Trophoblast cell (in vitro differentiated cells and primary cell): ENCODE results near the gene GUSB.

Experiments used
- DNase-seq, 2 donors: peaks; one replicate each; pipeline ENCODE4 v3.0.0-alpha.2; 2016
- H2AFZ ChIP-seq: 2 replicates; pipeline ENCODE4 v1.6.1; 2013; ENCODE audit warnings: low read length, moderate library complexity, mild to moderate bottlenecking; ENCODE audit not compliant: insufficient read depth, poor library complexity
- H2AK5ac ChIP-seq: 2 replicates; pipeline ENCODE4 v1.6.1; 2013; ENCODE audit warnings: mild to moderate bottlenecking, low read length
- H2BK120ac ChIP-seq: 2 replicates; pipeline ENCODE4 v1.6.1; 2013; ENCODE audit warnings: low read length, mild to moderate bottlenecking, moderate library complexity; ENCODE audit not compliant: insufficient read depth, poor library complexity
- H2BK12ac ChIP-seq: 2 replicates; pipeline ENCODE4 v1.6.1; 2013; ENCODE audit warnings: mild to moderate bottlenecking, low read length, moderate library complexity
- H2BK5ac ChIP-seq: 2 replicates; pipeline ENCODE4 v1.6.1; 2013; ENCODE audit warnings: low read length, low read depth, moderate library complexity, mild to moderate bottlenecking; ENCODE audit not compliant: poor library complexity
- H3K14ac ChIP-seq: 2 replicates; pipeline ENCODE4 v1.6.1; 2013; ENCODE audit warnings: mild to moderate bottlenecking, low read length
- H3K18ac ChIP-seq: 2 replicates; pipeline ENCODE4 v1.6.1; 2013; ENCODE audit warnings: mild to moderate bottlenecking, low read length
- H3K23ac ChIP-seq: 2 replicates; pipeline ENCODE4 v1.6.1; 2013; ENCODE audit warnings: low read length
- H3K27ac ChIP-seq: 2 replicates; pipeline ENCODE4 v1.5.1; 2013; ENCODE audit warnings: low read depth, mild to moderate bottlenecking, inconsistent platforms, low read length, moderate library complexity
- H3K27me3 ChIP-seq: 2 replicates; pipeline ENCODE4 v1.6.1; 2013; ENCODE audit warnings: inconsistent platforms, mild to moderate bottlenecking, low read length, moderate library complexity; ENCODE audit not compliant: insufficient read depth
- H3K36me3 ChIP-seq, 2 experiments: 1 replicate in 1 of 2; 2 replicates in 1 of 2; pipeline ENCODE4 v1.6.1; 2013; ENCODE audit warnings: low read length in 2 of 2, mild to moderate bottlenecking in 2 of 2, moderate library complexity in 1 of 2; ENCODE audit not compliant: insufficient read depth in 2 of 2, control insufficient read depth in 1 of 2
- H3K4ac ChIP-seq: 2 replicates; pipeline ENCODE4 v1.6.1; 2013; ENCODE audit warnings: low read depth, mild to moderate bottlenecking, low read length, moderate library complexity
- H3K4me1 ChIP-seq, 2 experiments: 1 replicate in 1 of 2; 2 replicates in 1 of 2; pipeline ENCODE4 v1.6.1; 2013; ENCODE audit warnings: low read length in 2 of 2, mild to moderate bottlenecking in 2 of 2, moderate library complexity in 1 of 2; ENCODE audit not compliant: insufficient read depth in 2 of 2, control insufficient read depth in 1 of 2
- H3K4me2 ChIP-seq: 2 replicates; pipeline ENCODE4 v1.6.1; 2013; ENCODE audit warnings: inconsistent platforms, mild to moderate bottlenecking, low read length, moderate library complexity
- H3K4me3 ChIP-seq: 2 replicates; pipeline ENCODE4 v1.5.1; 2013; ENCODE audit warnings: mild to moderate bottlenecking, low read depth, low read length, inconsistent platforms
- H3K79me1 ChIP-seq: one replicate; pipeline ENCODE4 v1.6.1; 2013; ENCODE audit warnings: low read length
- H3K79me2 ChIP-seq: 2 replicates; pipeline ENCODE4 v1.6.1; 2013; ENCODE audit warnings: low read length, mild to moderate bottlenecking; ENCODE audit not compliant: control insufficient read depth, insufficient read depth, poor library complexity
- H3K9ac ChIP-seq: 2 replicates; pipeline ENCODE4 v1.6.1; 2013; ENCODE audit warnings: mild to moderate bottlenecking, low read length
- H3K9me3 ChIP-seq: 2 replicates; pipeline ENCODE4 v1.6.1; 2013; ENCODE audit warnings: low read depth, mild to moderate bottlenecking, control low read depth, inconsistent platforms, low read length; ENCODE audit not compliant: insufficient read depth
- H4K12ac ChIP-seq: 2 replicates; pipeline ENCODE4 v1.6.1; 2013; ENCODE audit warnings: low read depth, mild to moderate bottlenecking, low read length, moderate library complexity
- H4K8ac ChIP-seq: 2 replicates; pipeline ENCODE4 v1.6.1; 2013; ENCODE audit warnings: low read depth, mild to moderate bottlenecking, low read length, moderate library complexity
- H4K91ac ChIP-seq: one replicate; pipeline ENCODE4 v1.6.1; 2013; ENCODE audit warnings: low read depth, mild to moderate bottlenecking, low read length, moderate library complexity
- WGBS: extraction: QIAGEN DNeasy Blood & Tissue Kit; methylation state at CpG from one replicate; pipeline ENCODE4 v1.1.7; 2013; ENCODE audit warnings: missing lambda C conversion rate; ENCODE audit not compliant: insufficient read length, insufficient coverage; ENCODE audit errors: extremely low coverage; 5-methylcytosine and 5-hydroxymethylcytosine counted together

Gene GUSB

DNA sequence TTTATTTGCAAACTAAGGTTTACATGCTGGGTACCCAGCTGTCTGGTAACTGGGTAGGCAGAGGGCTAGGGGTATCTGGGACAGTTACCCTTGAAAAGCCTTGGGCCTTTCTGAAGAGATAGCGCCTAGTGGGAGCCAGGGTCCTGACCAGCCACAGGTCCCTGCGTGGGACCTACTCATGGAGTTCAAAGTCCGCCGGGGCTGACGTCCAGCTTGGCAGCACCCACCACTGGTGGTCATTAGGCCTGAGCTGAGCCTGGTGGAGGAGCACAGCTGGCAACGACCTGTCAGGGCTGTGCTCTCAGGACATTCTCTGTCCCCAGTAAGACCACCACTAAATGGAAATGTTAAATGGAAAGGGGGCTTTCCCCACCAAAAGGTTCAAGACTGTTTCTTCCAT is 20.0 kb downstream of the GUSB start:
- Histone ChIP-seq H3K27me3 (no peaks in the 10 kb centered on the region), H3K9me3 (no peaks in the 10 kb centered on the region), H3K4me1 (no peaks in the 10 kb centered on the region), H2AK5ac (no peak overlapping the region), H3K23ac (no peak overlapping the region), H3K27ac (no peak overlapping the region), H3K79me1 (no peaks in the 10 kb centered on the region), H4K8ac (no peak overlapping the region), H3K36me3 (peaks cover 43 to 52% of the 10 kb centered on the region in 2 experiments), H4K91ac (no peak overlapping the region), H3K4me3 (no peak overlapping the region), H3K14ac (no peak overlapping the region), H3K4ac (no peak overlapping the region), H3K79me2 (no peaks in the 10 kb centered on the region), H2BK12ac (no peak overlapping the region), H2AFZ (no peak overlapping the region), H2BK5ac (no peak overlapping the region), H2BK120ac (no peak overlapping the region), H3K18ac (no peak overlapping the region), H3K4me2 (no peak overlapping the region), H4K12ac (no peak overlapping the region), H3K9ac (no peak overlapping the region)
- no CpG with 5 or more reads among the region's 6 CpGs for WGBS
- no peak for DNase-seq

DNA sequence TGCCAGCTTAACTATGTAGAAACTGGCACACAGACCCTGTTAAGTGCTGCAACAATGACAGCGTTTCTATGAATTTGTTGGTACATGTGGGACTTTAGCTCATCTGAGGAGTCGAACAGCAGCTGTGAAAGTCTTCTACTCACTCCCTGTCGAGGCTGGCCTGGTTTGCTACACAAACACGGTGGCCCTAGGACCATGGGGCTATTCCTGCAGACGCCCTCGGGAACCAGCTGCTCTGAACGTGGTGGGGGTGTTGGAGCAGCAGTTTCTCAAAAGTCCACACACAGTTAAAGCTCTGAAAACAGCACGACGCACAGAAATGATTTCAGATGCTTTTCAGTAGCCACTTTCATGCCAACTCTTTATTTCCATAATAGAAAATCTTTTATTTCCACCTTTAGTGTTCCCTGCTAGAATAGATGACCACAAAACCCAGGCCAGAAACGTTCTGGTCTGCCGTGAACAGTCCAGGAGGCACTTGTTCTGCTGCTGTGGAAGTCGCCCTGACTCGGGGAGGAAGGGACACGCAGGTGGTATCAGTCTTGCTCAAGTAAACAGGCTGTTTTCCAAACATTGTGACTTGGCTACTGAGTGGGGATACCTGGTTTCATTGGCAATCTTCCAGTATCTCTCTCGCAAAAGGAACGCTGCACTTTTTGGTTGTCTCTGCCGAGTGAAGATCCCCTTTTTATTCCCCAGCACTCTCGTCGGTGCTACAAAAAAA is 21.5 kb downstream of the GUSB start:
- Histone ChIP-seq H3K9me3 (no peaks in the 10 kb centered on the region), H3K4ac (no peak overlapping the region), H3K27ac (no peak overlapping the region), H3K79me2 (no peaks in the 10 kb centered on the region), H3K27me3 (no peaks in the 10 kb centered on the region), H2BK120ac (no peak overlapping the region), H2BK12ac (no peak overlapping the region), H4K8ac (no peak overlapping the region), H3K79me1 (no peaks in the 10 kb centered on the region), H3K9ac (no peak overlapping the region), H2BK5ac (no peak overlapping the region), H2AK5ac (no peak overlapping the region), H3K14ac (no peak overlapping the region), H4K12ac (no peak overlapping the region), H3K18ac (no peak overlapping the region), H3K36me3 (peaks cover 34 to 42% of the 10 kb centered on the region in 2 experiments), H3K23ac (no peak overlapping the region), H3K4me2 (no peak overlapping the region), H2AFZ (no peak overlapping the region), H4K91ac (no peak overlapping the region), H3K4me3 (no peak overlapping the region), H3K4me1 (no peaks in the 10 kb centered on the region)
- no CpG with 5 or more reads among the region's 19 CpGs for WGBS
- DNase-seq = no peak

DNA sequence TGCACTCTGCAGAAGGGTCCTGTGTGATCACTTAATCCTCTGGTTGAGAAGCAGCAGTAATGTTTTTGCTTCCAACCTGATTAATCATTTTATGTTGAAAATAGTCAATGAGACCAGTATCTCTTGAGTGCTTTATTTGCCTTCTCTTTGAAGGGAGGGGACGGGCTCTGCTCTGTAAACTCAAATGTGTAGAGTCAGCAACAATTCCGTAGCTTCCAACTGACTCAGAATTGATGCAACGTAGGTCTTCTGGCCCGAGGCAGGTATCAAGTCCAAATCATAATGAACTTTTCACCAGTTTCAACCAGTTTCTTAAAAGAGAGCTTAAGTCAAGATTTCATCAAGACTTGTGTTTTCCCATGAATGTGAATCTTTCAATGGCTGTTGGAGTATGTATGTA is 26.3 kb downstream of the GUSB start:
- Histone ChIP-seq H3K79me2 (no peaks in the 10 kb centered on the region), H3K27ac (no peak overlapping the region), H3K79me1 (no peaks in the 10 kb centered on the region), H3K14ac (no peak overlapping the region), H4K12ac (no peak overlapping the region), H3K4me1 (no peaks in the 10 kb centered on the region), H2AFZ (no peak overlapping the region), H4K8ac (no peak overlapping the region), H2BK12ac (no peak overlapping the region), H3K9me3 (no peaks in the 10 kb centered on the region), H3K36me3 (peaks cover 14 to 23% of the 10 kb centered on the region in 2 experiments), H3K4me3 (no peak overlapping the region), H3K9ac (no peak overlapping the region), H4K91ac (no peak overlapping the region), H2BK120ac (no peak overlapping the region), H3K18ac (no peak overlapping the region), H3K23ac (no peak overlapping the region), H3K4me2 (no peak overlapping the region), H3K27me3 (no peaks in the 10 kb centered on the region), H2BK5ac (no peak overlapping the region), H3K4ac (no peak overlapping the region), H2AK5ac (no peak overlapping the region)
- WGBS = no CpG with 5 or more reads among the region's 4 CpGs
- peak in 1 of 2 donors; percentile 12 for DNase-seq

DNA sequence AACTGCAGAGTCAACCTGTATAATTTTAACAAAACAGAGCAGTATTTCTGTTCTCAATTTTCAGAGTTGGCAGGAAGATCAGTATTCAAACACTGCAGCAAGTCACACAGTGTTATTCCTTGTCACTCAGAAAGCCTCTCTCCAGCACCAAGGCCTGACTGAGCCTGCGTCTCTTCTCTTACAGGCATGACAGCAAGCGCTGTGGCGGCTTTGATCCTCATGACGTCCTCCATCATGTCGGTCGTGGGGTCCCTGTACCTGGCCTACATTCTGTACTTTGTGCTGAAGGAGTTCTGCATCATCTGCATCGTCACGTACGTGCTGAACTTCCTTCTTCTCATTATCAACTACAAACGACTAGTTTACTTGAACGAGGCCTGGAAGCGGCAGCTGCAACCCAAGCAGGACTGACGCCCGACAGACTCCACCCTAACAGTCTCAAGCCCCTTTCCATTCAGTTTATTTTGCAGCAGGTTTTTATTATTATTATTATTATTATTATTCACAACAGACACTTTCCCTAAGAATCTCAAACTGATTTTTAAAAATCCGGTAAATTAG is 28.0 kb downstream of the GUSB start:
- Histone ChIP-seq H3K9me3 (no peaks in the 10 kb centered on the region), H4K12ac (no peak overlapping the region), H3K14ac (no peak overlapping the region), H3K4me1 (no peaks in the 10 kb centered on the region), H2BK5ac (no peak overlapping the region), H4K91ac (no peak overlapping the region), H2BK120ac (no peak overlapping the region), H2AK5ac (no peak overlapping the region), H3K18ac (no peak overlapping the region), H3K9ac (no peak overlapping the region), H4K8ac (no peak overlapping the region), H3K79me2 (no peaks in the 10 kb centered on the region), H3K23ac (no peak overlapping the region), H3K4me2 (no peak overlapping the region), H3K36me3 (peaks cover 2 to 8% of the 10 kb centered on the region in 2 experiments), H3K27ac (no peak overlapping the region), H3K4ac (no peak overlapping the region), H3K79me1 (no peaks in the 10 kb centered on the region), H3K27me3 (no peaks in the 10 kb centered on the region), H3K4me3 (no peak overlapping the region), H2BK12ac (no peak overlapping the region), H2AFZ (no peak overlapping the region)
- WGBS = no CpG with 5 or more reads among the region's 15 CpGs
- no peak for DNase-seq
